SK-N-SH treated with all-trans-retinoic acid at 6 μM for 48 hours (cell line): ENCODE results near the gene KIF26A.

Experiments used
- GLIS3 ChIP-seq: fragments of 250-450 bp; sonication (Bioruptor Pico); IDR thresholded peaks from 2 replicates; pipeline ENCODE4 v1.5.0; 2020; ENCODE audit warnings: mild to moderate bottlenecking, moderate library complexity
- RARB ChIP-seq: fragments of 250-450 bp; sonication (Bioruptor Pico); IDR thresholded peaks from 2 replicates; pipeline ENCODE4 v1.8.0; 2021; ENCODE audit warnings: mild to moderate bottlenecking, moderate library complexity
- SNAI2 ChIP-seq: fragments of 250-450 bp; sonication (Bioruptor Pico); IDR thresholded peaks from 2 replicates; pipeline ENCODE4 v1.5.0; 2020; ENCODE audit warnings: mild to moderate bottlenecking, moderate library complexity
- ZFP30 ChIP-seq: fragments of 450-650 bp; formaldehyde crosslinking; IDR thresholded peaks from 2 replicates; pipeline ENCODE4 v1.5.0; 2022; ENCODE audit warnings: mild to moderate bottlenecking, moderate library complexity
- ZNF8 ChIP-seq: fragments of 450-650 bp; formaldehyde crosslinking; IDR thresholded peaks from 2 replicates; pipeline ENCODE4 v1.5.0; 2020; ENCODE audit warnings: mild to moderate bottlenecking, moderate library complexity
- TF ChIP-seq, protein P1 (sequence below): fragments of 250-450 bp; sonication (Bioruptor Pico); IDR thresholded peaks from 2 replicates; pipeline ENCODE4 v1.5.1; 2020; ENCODE audit warnings: low read depth, mild to moderate bottlenecking, moderate library complexity
- TF ChIP-seq, protein P2 (sequence below): fragments of 250-450 bp; sonication (Bioruptor Pico); IDR thresholded peaks from 2 replicates; pipeline ENCODE4 v1.8.0; 2020; ENCODE audit warnings: mild to moderate bottlenecking, moderate library complexity, borderline replicate concordance
- TF ChIP-seq, protein P3 (sequence below): fragments of 250-450 bp; sonication (Bioruptor Pico); IDR thresholded peaks from 2 replicates; pipeline ENCODE4 v1.5.0; 2020; ENCODE audit warnings: mild to moderate bottlenecking, moderate library complexity
- TF ChIP-seq, protein P4 (sequence below): fragments of 250-450 bp; sonication (Bioruptor Pico); IDR thresholded peaks from 2 replicates; pipeline ENCODE4 v1.8.0; 2021; ENCODE audit warnings: low read depth, mild to moderate bottlenecking, moderate library complexity, borderline replicate concordance

DNA sequence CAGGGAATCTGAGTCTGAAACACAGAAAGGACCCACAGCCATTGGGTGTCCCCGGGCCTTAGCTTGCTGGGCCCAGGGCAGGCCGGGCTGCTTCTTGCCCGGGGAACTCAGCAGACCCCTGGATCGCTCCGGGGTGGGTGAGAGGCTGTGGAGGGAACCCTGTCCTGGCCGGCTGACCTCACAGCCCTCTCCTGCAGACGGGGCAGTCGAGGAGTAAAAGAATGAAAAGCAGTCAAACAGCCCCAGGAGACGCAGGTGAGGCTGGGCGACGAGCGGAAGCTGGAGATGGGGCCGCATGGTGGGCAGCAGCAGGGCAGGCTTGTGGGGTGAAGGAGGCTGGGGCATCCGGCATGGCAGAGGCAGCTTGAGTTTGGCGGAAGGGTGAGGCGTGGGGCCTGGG lies 57.0 kb downstream of the KIF26A start:
- TF ChIP-seq GLIS3 (CRISPR knock-in tag) (no peak), RARB (CRISPR knock-in tag) (no peak), ZFP30 (CRISPR knock-in tag) (no peak), ZNF8 (CRISPR knock-in tag) (no peak), SNAI2 (no peak)
- TF ChIP-seq, protein P1, sequence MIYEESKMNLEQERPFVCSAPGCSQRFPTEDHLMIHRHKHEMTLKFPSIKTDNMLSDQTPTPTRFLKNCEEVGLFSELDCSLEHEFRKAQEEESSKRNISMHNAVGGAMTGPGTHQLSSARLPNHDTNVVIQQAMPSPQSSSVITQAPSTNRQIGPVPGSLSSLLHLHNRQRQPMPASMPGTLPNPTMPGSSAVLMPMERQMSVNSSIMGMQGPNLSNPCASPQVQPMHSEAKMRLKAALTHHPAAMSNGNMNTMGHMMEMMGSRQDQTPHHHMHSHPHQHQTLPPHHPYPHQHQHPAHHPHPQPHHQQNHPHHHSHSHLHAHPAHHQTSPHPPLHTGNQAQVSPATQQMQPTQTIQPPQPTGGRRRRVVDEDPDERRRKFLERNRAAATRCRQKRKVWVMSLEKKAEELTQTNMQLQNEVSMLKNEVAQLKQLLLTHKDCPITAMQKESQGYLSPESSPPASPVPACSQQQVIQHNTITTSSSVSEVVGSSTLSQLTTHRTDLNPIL (CRISPR knock-in tag), result no peak
- TF ChIP-seq, protein P2, sequence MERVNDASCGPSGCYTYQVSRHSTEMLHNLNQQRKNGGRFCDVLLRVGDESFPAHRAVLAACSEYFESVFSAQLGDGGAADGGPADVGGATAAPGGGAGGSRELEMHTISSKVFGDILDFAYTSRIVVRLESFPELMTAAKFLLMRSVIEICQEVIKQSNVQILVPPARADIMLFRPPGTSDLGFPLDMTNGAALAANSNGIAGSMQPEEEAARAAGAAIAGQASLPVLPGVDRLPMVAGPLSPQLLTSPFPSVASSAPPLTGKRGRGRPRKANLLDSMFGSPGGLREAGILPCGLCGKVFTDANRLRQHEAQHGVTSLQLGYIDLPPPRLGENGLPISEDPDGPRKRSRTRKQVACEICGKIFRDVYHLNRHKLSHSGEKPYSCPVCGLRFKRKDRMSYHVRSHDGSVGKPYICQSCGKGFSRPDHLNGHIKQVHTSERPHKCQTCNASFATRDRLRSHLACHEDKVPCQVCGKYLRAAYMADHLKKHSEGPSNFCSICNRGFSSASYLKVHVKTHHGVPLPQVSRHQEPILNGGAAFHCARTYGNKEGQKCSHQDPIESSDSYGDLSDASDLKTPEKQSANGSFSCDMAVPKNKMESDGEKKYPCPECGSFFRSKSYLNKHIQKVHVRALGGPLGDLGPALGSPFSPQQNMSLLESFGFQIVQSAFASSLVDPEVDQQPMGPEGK (CRISPR knock-in tag), result no peak
- TF ChIP-seq, protein P3, sequence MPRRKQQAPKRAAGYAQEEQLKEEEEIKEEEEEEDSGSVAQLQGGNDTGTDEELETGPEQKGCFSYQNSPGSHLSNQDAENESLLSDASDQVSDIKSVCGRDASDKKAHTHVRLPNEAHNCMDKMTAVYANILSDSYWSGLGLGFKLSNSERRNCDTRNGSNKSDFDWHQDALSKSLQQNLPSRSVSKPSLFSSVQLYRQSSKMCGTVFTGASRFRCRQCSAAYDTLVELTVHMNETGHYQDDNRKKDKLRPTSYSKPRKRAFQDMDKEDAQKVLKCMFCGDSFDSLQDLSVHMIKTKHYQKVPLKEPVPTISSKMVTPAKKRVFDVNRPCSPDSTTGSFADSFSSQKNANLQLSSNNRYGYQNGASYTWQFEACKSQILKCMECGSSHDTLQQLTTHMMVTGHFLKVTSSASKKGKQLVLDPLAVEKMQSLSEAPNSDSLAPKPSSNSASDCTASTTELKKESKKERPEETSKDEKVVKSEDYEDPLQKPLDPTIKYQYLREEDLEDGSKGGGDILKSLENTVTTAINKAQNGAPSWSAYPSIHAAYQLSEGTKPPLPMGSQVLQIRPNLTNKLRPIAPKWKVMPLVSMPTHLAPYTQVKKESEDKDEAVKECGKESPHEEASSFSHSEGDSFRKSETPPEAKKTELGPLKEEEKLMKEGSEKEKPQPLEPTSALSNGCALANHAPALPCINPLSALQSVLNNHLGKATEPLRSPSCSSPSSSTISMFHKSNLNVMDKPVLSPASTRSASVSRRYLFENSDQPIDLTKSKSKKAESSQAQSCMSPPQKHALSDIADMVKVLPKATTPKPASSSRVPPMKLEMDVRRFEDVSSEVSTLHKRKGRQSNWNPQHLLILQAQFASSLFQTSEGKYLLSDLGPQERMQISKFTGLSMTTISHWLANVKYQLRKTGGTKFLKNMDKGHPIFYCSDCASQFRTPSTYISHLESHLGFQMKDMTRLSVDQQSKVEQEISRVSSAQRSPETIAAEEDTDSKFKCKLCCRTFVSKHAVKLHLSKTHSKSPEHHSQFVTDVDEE (CRISPR knock-in tag), result no peak
- TF ChIP-seq, protein P4, sequence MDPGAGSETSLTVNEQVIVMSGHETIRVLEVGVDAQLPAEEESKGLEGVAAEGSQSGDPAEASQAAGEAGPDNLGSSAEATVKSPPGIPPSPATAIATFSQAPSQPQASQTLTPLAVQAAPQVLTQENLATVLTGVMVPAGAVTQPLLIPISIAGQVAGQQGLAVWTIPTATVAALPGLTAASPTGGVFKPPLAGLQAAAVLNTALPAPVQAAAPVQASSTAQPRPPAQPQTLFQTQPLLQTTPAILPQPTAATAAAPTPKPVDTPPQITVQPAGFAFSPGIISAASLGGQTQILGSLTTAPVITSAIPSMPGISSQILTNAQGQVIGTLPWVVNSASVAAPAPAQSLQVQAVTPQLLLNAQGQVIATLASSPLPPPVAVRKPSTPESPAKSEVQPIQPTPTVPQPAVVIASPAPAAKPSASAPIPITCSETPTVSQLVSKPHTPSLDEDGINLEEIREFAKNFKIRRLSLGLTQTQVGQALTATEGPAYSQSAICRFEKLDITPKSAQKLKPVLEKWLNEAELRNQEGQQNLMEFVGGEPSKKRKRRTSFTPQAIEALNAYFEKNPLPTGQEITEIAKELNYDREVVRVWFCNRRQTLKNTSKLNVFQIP (CRISPR knock-in tag), result no peak
